Measurements from ENCODE around the gene LTBR. TPM values are rescaled to one million over a fixed set of nuclear protein-coding genes. Genes with fewer than 3 reads are reported as not detected.

LTBR gene
- total RNA-seq, 2 experiments from 2014 or later, result 0.38 to 0.67 TPM

DNA sequence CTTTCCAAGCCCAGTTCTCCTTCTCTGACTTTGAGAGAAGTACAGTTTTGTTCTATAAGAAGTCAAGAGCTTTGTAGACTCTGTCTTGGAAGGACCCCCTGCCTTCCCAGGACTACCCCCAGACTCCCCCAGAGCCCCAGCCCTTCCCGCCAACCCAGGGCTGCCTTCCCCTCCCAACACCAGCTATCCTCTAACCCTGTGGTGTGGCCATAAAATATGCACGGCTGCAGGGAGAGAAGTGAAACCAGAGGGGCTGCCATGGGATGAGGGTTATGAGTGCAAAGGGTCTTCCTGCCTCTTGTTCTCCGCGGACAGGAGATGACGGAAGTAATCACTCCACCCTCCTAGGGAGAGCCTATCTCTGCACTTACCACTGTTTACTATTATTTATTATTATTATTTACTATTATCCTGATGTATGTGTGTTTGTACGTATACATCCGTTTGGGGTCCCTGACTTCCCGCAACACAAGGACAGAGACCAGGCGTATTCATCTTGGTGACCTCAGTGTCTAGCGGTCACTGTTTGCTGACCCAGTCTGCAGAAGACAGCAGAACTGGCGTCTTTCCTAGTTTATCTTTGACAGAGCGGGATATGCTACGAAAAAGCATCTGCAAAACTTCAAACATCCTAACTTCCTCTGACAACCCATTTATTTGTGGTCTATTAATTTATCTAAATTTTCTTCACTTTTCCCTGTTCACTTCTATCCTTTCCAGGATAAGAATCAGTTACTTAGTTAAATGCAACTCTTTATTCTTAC lies 5.1 kb upstream of the LTBR start:
- H3K4me3 Mint-ChIP-seq, result peak overlapping the region; percentile 15
- DNase-seq (no peak), ATAC-seq (ENCODE audit: poor library complexity) (no peak)
- no peaks in the 10 kb centered on the region for H3K9me3 Mint-ChIP-seq
- H3K27ac Mint-ChIP-seq, result no peak overlapping the region
- peaks cover 41% of the 10 kb centered on the region for H3K4me1 ChIP-seq (ENCODE audit: insufficient read depth, low read length)
- H3K27me3 ChIP-seq (ENCODE audit: control insufficient read depth in 1 of 2, insufficient read depth in 2 of 2, low read length in 2 of 2), result peaks cover 7 to 11% of the 10 kb centered on the region in 2 experiments
- peaks cover 23% of the 10 kb centered on the region for H3K27me3 Mint-ChIP-seq
- ChIA-PET POLR2A (no interaction called here), CTCF (no interaction called here)
- H3K4me1 Mint-ChIP-seq (ENCODE audit: low read depth), result peaks cover 26% of the 10 kb centered on the region
- no peaks in the 10 kb centered on the region for H3K36me3 ChIP-seq (ENCODE audit: insufficient read depth, low read length)
- no peaks in the 10 kb centered on the region for H3K36me3 Mint-ChIP-seq (ENCODE audit: low read depth)
- intact Hi-C loops (cut with DNase I, micrococcal nuclease), result loop anchor here in 1 of 2 experiments (5.0 kb wide), 1 partner anchor 33 kb away; no protein-coding TSS in a partner anchor
- no peak overlapping the region for H3K4me3 ChIP-seq (ENCODE audit: low read length)
- no peak overlapping the region for H3K27ac ChIP-seq (ENCODE audit: low read depth in 1 of 2, low read length in 2 of 2)
- H3K9me3 ChIP-seq (ENCODE audit: control insufficient read depth in 1 of 2, insufficient read depth in 1 of 2, low read length in 2 of 2), result peaks cover 0 to 6% of the 10 kb centered on the region in 2 experiments
- TF ChIP-seq, protein P1, sequence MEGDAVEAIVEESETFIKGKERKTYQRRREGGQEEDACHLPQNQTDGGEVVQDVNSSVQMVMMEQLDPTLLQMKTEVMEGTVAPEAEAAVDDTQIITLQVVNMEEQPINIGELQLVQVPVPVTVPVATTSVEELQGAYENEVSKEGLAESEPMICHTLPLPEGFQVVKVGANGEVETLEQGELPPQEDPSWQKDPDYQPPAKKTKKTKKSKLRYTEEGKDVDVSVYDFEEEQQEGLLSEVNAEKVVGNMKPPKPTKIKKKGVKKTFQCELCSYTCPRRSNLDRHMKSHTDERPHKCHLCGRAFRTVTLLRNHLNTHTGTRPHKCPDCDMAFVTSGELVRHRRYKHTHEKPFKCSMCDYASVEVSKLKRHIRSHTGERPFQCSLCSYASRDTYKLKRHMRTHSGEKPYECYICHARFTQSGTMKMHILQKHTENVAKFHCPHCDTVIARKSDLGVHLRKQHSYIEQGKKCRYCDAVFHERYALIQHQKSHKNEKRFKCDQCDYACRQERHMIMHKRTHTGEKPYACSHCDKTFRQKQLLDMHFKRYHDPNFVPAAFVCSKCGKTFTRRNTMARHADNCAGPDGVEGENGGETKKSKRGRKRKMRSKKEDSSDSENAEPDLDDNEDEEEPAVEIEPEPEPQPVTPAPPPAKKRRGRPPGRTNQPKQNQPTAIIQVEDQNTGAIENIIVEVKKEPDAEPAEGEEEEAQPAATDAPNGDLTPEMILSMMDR (IDR thresholded peaks at IDR 0.05), result no peak

DNA sequence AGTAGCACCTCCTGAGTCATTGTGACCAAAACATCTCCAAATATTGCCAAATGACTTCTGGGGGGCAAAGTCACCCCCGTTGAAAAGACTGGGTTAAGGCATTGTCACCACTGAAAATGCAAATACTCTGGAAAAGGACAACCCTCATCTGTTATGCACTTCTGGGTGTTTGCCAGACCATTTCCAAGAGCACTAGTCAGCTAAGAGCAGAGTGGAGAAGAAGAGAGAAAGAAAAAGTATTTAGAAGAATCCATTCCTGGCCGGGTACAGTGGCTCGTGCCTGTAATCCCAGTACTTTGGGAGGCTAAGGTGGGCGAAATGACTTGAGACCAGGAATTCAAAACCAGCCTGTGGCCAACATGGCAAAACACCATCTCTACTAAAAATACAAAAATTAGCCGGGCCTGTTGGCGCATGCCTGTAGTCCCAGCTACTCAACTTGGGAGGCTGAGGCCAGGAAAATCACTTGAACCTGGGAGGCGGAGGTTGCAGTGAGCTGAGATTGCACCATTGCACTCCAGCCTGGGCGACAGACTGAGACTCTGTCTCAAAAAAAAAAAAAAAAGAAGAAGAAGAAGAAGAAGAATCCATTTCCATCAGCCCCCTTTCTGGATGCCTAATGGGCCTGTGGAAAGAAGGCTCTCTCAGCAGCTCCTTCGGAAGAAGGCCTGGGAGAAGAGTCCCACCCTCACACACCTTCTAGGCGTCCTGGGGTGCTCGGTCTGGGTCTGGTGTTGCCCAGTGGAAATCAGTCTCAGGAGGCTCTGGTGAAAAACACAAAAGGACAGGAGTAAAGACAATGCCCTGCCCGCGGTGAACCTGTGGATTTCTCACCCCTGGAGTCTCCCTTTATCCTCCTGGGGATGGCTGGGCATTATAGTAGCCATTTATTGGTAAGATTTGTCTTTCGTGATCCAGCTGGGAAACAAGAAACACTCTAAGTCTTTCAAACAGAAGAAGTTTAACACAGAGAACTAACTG lies 3.5 kb upstream of the LTBR start:
- Mint-ChIP-seq H3K4me1 (ENCODE audit: low read depth) (peaks cover 26% of the 10 kb centered on the region), H3K27ac (no peak overlapping the region), H3K36me3 (ENCODE audit: low read depth) (no peaks in the 10 kb centered on the region), H3K9me3 (no peaks in the 10 kb centered on the region), H3K27me3 (peaks cover 27% of the 10 kb centered on the region), H3K4me3 (no peak overlapping the region)
- ChIA-PET CTCF (interaction anchor here (0.7 kb wide), 1 partner anchor 139 kb away, joined by 3 read pairs; no protein-coding TSS in a partner anchor), POLR2A (interaction anchor here (0.8 kb wide), 1 partner anchor 17 kb away, joined by 3 read pairs; no protein-coding TSS in a partner anchor)
- Histone ChIP-seq H3K4me1 (ENCODE audit: insufficient read depth, low read length) (peaks cover 40% of the 10 kb centered on the region), H3K9me3 (ENCODE audit: control insufficient read depth in 1 of 2, insufficient read depth in 1 of 2, low read length in 2 of 2) (peaks cover 0 to 6% of the 10 kb centered on the region in 2 experiments), H3K36me3 (ENCODE audit: insufficient read depth, low read length) (no peaks in the 10 kb centered on the region), H3K27me3 (ENCODE audit: control insufficient read depth in 1 of 2, insufficient read depth in 2 of 2, low read length in 2 of 2) (peaks cover 12 to 15% of the 10 kb centered on the region in 2 experiments), H3K4me3 (ENCODE audit: low read length) (no peak overlapping the region), H3K27ac (ENCODE audit: low read depth in 1 of 2, low read length in 2 of 2) (no peak overlapping the region)
- TF ChIP-seq, protein P1 (IDR thresholded peaks at IDR 0.05), result no peak
- intact Hi-C loops (cut with DNase I, micrococcal nuclease), result no loop called here
- DNase-seq (no peak), ATAC-seq (ENCODE audit: poor library complexity) (no peak)

GRCh38 chr12:6382371-6382770 lies 1.6 kb upstream of the LTBR start:
- intact Hi-C loops (cut with DNase I, micrococcal nuclease), result no loop called here
- Histone ChIP-seq H3K36me3 (ENCODE audit: insufficient read depth, low read length) (no peaks in the 10 kb centered on the region), H3K4me1 (ENCODE audit: insufficient read depth, low read length) (peaks cover 21% of the 10 kb centered on the region), H3K27me3 (ENCODE audit: control insufficient read depth in 1 of 2, insufficient read depth in 2 of 2, low read length in 2 of 2) (peaks cover 12 to 15% of the 10 kb centered on the region in 2 experiments), H3K9me3 (ENCODE audit: control insufficient read depth in 1 of 2, insufficient read depth in 1 of 2, low read length in 2 of 2) (peaks cover 0 to 6% of the 10 kb centered on the region in 2 experiments), H3K27ac (ENCODE audit: low read depth in 1 of 2, low read length in 2 of 2) (no peak overlapping the region), H3K4me3 (ENCODE audit: low read length) (no peak overlapping the region)
- no peak overlapping the region for H3K27ac Mint-ChIP-seq
- H3K27me3 Mint-ChIP-seq, result peaks cover 32% of the 10 kb centered on the region
- no peak overlapping the region for H3K4me3 Mint-ChIP-seq
- DNase-seq, result no peak
- H3K36me3 Mint-ChIP-seq (ENCODE audit: low read depth), result no peaks in the 10 kb centered on the region
- ChIA-PET POLR2A (interaction anchor here (1.0 to 1.2 kb wide), 2 partner anchors 20 to 21 kb away, joined by 3 to 4 read pairs; no protein-coding TSS in a partner anchor), CTCF (no interaction called here)
- peaks cover 8% of the 10 kb centered on the region for H3K4me1 Mint-ChIP-seq (ENCODE audit: low read depth)
- ATAC-seq (ENCODE audit: poor library complexity), result no peak
- H3K9me3 Mint-ChIP-seq, result no peaks in the 10 kb centered on the region
- TF ChIP-seq, protein P1 (IDR thresholded peaks at IDR 0.05), result no peak

Measured in CD4-positive, alpha-beta T cell (primary cell).